GM21576 (cell line): ENCODE data around the gene ICE1.
"Not testable (repeated sequence)": the region's sequence is repeated elsewhere in the genome, so short reads cannot be mapped to it uniquely, and the experiment has no call there.

Experiments
- ATAC-seq: cut with Tn5 transposase; IDR thresholded peaks from one replicate; pipeline ENCODE4 v1.9.1; 2021; ENCODE audit warnings: mild to moderate bottlenecking, moderate library complexity; ENCODE audit not compliant: unreplicated experiment

The ICE1 gene

GRCh38 chr5:5403741-5404140, 18.7 kb upstream of the ICE1 start:
- no peak for ATAC-seq

GRCh38 chr5:5404381-5404780, 18.1 kb upstream of the ICE1 start:
- no peak for ATAC-seq

GRCh38 chr5:5405441-5405840, 17.0 kb upstream of the ICE1 start:
- no peak for ATAC-seq

- no peak for ATAC-seq
Observed at GRCh38 chr5:5407924-5408323, 14.6 kb upstream of the ICE1 start.

GRCh38 chr5:5409151-5409810, 13.2 kb upstream of the ICE1 start:
- ATAC-seq = no peak

- not testable (repeated sequence) for ATAC-seq
Observed at GRCh38 chr5:5413856-5414255, 8.6 kb upstream of the ICE1 start.

- no peak for ATAC-seq
Observed at GRCh38 chr5:5414999-5415398, 7.5 kb upstream of the ICE1 start.

- ATAC-seq = no peak
Observed at GRCh38 chr5:5416733-5417132, 5.7 kb upstream of the ICE1 start.

- ATAC-seq = no peak
Observed at GRCh38 chr5:5418006-5418405, 4.5 kb upstream of the ICE1 start.

- ATAC-seq = no peak
Observed at GRCh38 chr5:5418764-5419163, 3.7 kb upstream of the ICE1 start.

GRCh38 chr5:5419291-5420210, 2.9 kb upstream of the ICE1 start:
- no peak for ATAC-seq

GRCh38 chr5:5420251-5420650, 2.2 kb upstream of the ICE1 start:
- no peak for ATAC-seq

GRCh38 chr5:5421149-5421960, 1.1 kb upstream of the ICE1 start:
- ATAC-seq = peak; percentile 15

- peak; percentile 0 for ATAC-seq
Observed at GRCh38 chr5:5422819-5423515, 490 bp downstream of the ICE1 start.

GRCh38 chr5:5423586-5423985, 1.1 kb downstream of the ICE1 start:
- ATAC-seq = no peak

GRCh38 chr5:5424736-5425135, 2.3 kb downstream of the ICE1 start:
- ATAC-seq = no peak

- ATAC-seq = no peak
Observed at GRCh38 chr5:5430136-5430535, 7.7 kb downstream of the ICE1 start.

- ATAC-seq = no peak
Observed at GRCh38 chr5:5432020-5432707, 9.7 kb downstream of the ICE1 start.

- ATAC-seq = no peak
Observed at GRCh38 chr5:5436203-5436760, 13.8 kb downstream of the ICE1 start.
